Measurements from ENCODE around the gene ATP1B1.

DNA sequence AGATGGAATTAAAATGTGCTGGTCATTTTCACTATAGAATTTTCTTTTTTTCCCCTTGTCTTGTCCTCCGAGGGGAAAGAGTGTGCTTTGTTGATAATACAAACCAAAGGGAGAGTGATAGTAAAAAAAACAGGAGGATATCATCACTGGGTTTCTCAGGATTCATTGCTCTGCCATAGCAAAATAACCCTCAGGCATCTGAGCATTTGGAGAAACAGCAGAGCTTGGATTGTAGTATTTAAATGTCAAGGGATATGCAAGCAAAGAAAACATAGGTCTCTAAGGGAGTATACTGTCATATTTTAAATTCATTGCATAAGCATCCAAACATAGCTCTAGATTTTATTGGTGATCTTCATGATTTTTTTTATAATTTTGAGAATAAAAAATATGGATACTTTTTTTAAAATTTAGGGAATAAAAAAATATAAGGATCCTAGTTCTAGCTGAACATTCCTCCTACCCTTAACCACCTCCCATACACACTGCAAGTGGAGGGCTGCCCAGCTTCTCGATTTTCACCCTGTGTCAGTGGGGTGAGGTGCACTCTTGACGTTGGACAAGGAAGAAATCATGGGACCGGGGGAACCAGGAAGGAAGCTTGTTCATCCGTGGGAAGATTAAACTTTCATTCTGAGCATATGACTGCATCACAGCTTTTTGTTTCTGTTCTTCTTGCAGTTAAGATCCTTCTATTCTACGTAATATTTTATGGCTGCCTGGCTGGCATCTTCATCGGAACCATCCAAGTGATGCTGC lies 4.4 kb downstream of the ATP1B1 start:
- TF ChIP-seq CTCF (conservative IDR thresholded peaks at IDR 0.05; ENCODE audit: low read depth in 2 of 2) (no peak), EZH2 (IDR thresholded peaks at IDR 0.05; ENCODE audit: low read depth, unreplicated experiment) (no peak), POLR2AphosphoS5 (IDR thresholded peaks at IDR 0.05; ENCODE audit: low read depth) (no peak)
- TF ChIP-seq, protein P1, sequence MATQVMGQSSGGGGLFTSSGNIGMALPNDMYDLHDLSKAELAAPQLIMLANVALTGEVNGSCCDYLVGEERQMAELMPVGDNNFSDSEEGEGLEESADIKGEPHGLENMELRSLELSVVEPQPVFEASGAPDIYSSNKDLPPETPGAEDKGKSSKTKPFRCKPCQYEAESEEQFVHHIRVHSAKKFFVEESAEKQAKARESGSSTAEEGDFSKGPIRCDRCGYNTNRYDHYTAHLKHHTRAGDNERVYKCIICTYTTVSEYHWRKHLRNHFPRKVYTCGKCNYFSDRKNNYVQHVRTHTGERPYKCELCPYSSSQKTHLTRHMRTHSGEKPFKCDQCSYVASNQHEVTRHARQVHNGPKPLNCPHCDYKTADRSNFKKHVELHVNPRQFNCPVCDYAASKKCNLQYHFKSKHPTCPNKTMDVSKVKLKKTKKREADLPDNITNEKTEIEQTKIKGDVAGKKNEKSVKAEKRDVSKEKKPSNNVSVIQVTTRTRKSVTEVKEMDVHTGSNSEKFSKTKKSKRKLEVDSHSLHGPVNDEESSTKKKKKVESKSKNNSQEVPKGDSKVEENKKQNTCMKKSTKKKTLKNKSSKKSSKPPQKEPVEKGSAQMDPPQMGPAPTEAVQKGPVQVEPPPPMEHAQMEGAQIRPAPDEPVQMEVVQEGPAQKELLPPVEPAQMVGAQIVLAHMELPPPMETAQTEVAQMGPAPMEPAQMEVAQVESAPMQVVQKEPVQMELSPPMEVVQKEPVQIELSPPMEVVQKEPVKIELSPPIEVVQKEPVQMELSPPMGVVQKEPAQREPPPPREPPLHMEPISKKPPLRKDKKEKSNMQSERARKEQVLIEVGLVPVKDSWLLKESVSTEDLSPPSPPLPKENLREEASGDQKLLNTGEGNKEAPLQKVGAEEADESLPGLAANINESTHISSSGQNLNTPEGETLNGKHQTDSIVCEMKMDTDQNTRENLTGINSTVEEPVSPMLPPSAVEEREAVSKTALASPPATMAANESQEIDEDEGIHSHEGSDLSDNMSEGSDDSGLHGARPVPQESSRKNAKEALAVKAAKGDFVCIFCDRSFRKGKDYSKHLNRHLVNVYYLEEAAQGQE (IDR thresholded peaks at IDR 0.05; ENCODE audit: unreplicated experiment) = no peak

All from GM23338 (cell line).